Anterior cingulate cortex (tissue), 58 donors: ENCODE data around the gene PHACTR3.
"Not testable (repeated sequence)": the region's sequence is repeated elsewhere in the genome, so short reads cannot be mapped to it uniquely, and the experiment has no call there.

ENCODE experiments used
- DNase-seq, 58 donors: peaks; one replicate each; lab custom pipeline; 2025; lab: John Stamatoyannopoulos, UW

Gene PHACTR3

DNA sequence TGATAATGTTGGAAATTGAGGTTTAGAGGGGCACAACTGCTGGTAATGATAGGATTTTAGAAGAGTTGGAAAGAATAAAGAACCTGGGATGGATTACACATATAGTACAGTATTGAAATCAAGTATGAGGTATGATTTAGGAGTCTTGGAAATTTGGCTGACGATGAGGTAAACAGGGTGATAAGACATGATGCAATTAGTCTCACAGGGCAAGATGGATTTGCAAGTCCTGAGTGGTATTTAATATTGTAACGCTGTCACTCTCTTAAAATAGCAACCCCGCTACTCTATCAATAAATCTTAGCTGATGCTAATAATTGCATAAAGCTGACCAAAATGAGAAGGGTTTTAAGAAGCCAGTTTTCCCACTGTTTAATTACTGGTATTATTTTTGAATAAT lies 258.7 kb downstream of the PHACTR3 start:
- no peak for DNase-seq

GRCh38 chr20:59864726-59865125 lies 260.4 kb downstream of the PHACTR3 start:
- no peak for DNase-seq

- DNase-seq: no peak
Measured at GRCh38 chr20:59866338-59866737, 262.0 kb downstream of the PHACTR3 start.

DNA sequence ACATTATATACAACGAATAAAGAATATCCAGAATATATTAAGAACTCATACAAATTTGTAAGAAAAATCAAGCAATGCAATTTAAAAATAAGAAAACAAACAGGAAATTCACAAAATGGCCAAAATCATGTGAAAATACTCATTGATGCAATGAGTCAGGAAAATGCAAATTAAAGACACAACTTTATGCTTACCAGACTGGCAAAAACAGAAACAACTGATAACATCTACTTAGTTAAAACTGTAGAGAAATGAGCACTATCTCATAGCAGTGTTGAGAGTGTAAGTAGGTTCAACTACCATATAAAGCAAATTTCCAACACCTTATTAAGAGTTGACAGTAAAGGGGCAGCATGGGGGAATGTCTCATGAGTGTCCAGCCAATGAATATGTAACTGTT lies 266.8 kb downstream of the PHACTR3 start:
- no peak for DNase-seq

DNA sequence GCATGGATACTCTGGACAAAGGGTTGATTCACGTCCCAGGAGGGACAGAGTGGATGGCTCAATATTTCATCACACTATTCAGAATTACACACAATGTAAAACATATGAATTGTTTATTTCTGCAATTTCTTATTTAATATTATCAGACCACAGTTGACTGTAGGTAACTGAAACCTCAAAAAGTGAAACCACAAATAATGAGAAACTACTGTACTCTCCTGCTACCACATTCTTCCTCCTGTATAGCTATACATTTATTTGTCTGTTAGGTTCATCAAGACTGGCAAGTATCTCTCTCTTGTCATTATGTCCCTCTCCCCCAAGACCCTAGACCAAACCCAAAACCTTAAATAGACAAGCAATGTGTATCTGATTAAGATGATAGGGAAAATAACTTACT lies 269.1 kb downstream of the PHACTR3 start:
- DNase-seq: no peak

GRCh38 chr20:59880198-59880597 lies 275.9 kb downstream of the PHACTR3 start:
- no peak for DNase-seq

DNA sequence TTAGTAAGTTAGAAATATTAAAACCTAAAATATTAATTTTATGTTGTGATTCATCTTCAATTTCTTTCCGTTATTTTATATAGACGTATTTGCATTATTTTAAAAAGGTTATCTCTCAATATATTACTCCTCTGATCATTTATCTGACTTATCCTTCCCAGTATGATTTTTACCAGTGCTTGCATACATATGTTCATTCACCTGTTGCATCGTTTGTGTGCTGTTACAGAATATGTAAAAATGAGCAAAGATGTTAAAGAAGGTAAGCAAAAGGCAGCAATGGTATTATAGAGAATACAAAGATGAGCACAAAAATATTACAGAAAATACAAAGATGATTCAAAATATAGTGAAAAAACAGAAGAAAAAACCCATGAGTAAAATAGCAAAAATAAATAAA lies 280.2 kb downstream of the PHACTR3 start:
- DNase-seq: no peak

- DNase-seq: no peak
Measured at GRCh38 chr20:59888050-59888449, 283.7 kb downstream of the PHACTR3 start.

GRCh38 chr20:59890035-59890434 lies 285.7 kb downstream of the PHACTR3 start:
- DNase-seq: not testable (repeated sequence)

DNA sequence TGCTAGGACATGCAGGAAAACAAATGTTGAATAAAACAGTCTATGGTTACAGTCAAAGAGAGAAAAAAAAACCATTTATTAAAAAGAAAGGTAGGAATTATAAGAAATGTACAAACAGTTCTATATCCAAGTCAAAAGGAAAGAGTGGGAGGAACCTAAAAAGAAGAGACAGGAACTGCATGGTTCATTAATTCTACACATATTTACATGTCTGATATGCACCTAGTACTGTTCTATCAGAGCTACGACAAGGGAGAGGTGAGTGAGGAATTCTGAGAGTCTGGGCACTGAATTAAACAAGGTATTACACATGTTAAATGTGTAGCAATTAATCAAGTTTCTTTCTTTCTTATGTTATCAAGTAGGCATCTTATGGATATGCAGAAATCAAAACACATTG lies 287.2 kb downstream of the PHACTR3 start:
- no peak for DNase-seq

DNA sequence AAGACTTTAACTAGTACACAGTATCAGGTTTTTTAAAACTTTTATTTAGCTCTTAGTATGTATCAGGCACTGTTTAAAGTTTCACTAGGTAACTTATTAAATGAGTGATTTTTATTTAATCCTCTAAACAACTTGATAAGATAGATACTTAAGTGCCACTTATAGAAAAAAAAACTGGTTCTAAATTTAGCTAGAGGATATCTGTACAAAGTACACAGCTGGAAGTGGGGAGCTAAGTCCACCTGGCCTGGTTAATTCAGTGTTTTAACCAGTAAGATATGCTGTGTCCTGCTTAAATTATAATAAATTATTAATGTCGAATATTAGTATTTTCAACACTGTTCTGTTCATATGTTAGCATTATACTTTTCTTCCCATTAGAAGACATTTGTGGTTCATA lies 291.6 kb downstream of the PHACTR3 start:
- DNase-seq: no peak
